Dedifferentiated amniotic fluid mesenchymal stem cell (primary cell): ENCODE data around the gene FMNL3.
"Not testable (repeated sequence)": the region's sequence is repeated elsewhere in the genome, so short reads cannot be mapped to it uniquely, and the experiment has no call there.

Source experiments
- DNase-seq: peaks from one replicate; pipeline ENCODE4 v3.0.0-alpha.2; 2016; ENCODE audit errors: extremely low spot score

FMNL3 gene

GRCh38 chr12:49632401-49632800 is 74.8 kb downstream of the FMNL3 start:
- DNase-seq, result no peak

GRCh38 chr12:49631336-49631907 is 75.8 kb downstream of the FMNL3 start:
- no peak for DNase-seq

- no peak for DNase-seq
Measured at GRCh38 chr12:49627752-49628360, 79.3 kb downstream of the FMNL3 start.

- no peak for DNase-seq
Measured at GRCh38 chr12:49626836-49627235, 80.4 kb downstream of the FMNL3 start.

GRCh38 chr12:49626169-49626835 is 80.9 kb downstream of the FMNL3 start:
- no peak for DNase-seq

- no peak for DNase-seq
Measured at GRCh38 chr12:49624921-49625577, 82.2 kb downstream of the FMNL3 start.

- peak; percentile 59 for DNase-seq
Measured at GRCh38 chr12:49623142-49623904, 83.9 kb downstream of the FMNL3 start, which contains the start of gene PRPF40B. TSS of gene PRPF40B (plus strand) at chr12:49623561. CDS start at chr12:49623591, 30 bp downstream.

- no peak for DNase-seq
Measured at GRCh38 chr12:49622501-49623141, 84.6 kb downstream of the FMNL3 start.

GRCh38 chr12:49621651-49622500 is 85.3 kb downstream of the FMNL3 start:
- DNase-seq, result no peak

GRCh38 chr12:49619286-49619685 is 87.9 kb downstream of the FMNL3 start:
- DNase-seq, result no peak

GRCh38 chr12:49618576-49618975 is 88.6 kb downstream of the FMNL3 start:
- no peak for DNase-seq

GRCh38 chr12:49616533-49617219 is 90.5 kb downstream of the FMNL3 start:
- DNase-seq, result no peak

- DNase-seq, result no peak
Measured at GRCh38 chr12:49615725-49616124, 91.5 kb downstream of the FMNL3 start.

GRCh38 chr12:49612210-49612609 is 95.0 kb downstream of the FMNL3 start:
- no peak for DNase-seq

- DNase-seq, result not testable (repeated sequence)
Measured at GRCh38 chr12:49610785-49611184, 96.4 kb downstream of the FMNL3 start.

- peak; percentile 34 for DNase-seq
Measured at GRCh38 chr12:49609875-49610154, 97.4 kb downstream of the FMNL3 start.

- no peak for DNase-seq
Measured at GRCh38 chr12:49609059-49609874, 97.9 kb downstream of the FMNL3 start.

- not testable (repeated sequence) for DNase-seq
Measured at GRCh38 chr12:49605539-49605938, 101.7 kb downstream of the FMNL3 start, which contains the start of gene FAM186B. TSS of gene FAM186B (minus strand) at chr12:49605639. CDS start at chr12:49605477, 162 bp downstream.

- no peak for DNase-seq
Measured at GRCh38 chr12:49604856-49605255, 102.3 kb downstream of the FMNL3 start.
